ENCODE results near the gene CDHR2.
"Not testable (repeated sequence)": the region's sequence is repeated elsewhere in the genome, so short reads cannot be mapped to it uniquely, and the experiment has no call there.

Gene CDHR2

DNA sequence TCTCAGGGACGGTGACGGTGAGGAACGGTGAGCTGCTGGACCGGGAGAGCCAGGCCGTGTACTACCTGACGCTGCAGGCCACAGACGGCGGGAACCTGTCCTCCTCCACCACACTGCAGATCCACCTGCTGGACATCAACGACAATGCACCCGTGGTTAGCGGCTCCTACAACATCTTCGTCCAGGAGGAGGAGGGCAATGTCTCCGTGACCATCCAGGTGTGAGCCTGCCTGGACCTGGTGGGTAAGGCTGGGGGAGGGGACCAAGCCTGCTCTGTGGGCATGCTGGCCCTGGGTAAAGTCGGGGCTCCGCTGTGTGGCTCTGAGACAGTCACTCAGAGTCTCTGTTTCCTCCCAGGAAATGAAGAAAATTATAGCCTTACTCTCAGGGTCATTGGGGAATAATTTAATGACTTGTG, 29.3 kb downstream of the CDHR2 start:
- Histone ChIP-seq H3K4me1 (ENCODE audit: control insufficient read depth, insufficient read depth, low read length, poor library complexity, severe bottlenecking) (peaks cover 6% of the 10 kb centered on the region), H3K27me3 (replicated peaks; ENCODE audit: control insufficient read depth, insufficient read depth, low read length, poor library complexity, severe bottlenecking) (no peaks in the 10 kb centered on the region), H3K9me3 (ENCODE audit: control insufficient read depth, low read length) (no peaks in the 10 kb centered on the region), H3K27ac (ENCODE audit: insufficient read depth, low read length, poor library complexity, severe bottlenecking) (no peak overlapping the region), H3K36me3 (ENCODE audit: control insufficient read depth, insufficient read depth, low read length) (no peaks in the 10 kb centered on the region), H3K4me3 (ENCODE audit: insufficient read depth, low read depth, low read length, poor library complexity, severe bottlenecking) (no peak overlapping the region)
- DNase-seq, result peak; percentile 10 to 33 (median 18)

DNA sequence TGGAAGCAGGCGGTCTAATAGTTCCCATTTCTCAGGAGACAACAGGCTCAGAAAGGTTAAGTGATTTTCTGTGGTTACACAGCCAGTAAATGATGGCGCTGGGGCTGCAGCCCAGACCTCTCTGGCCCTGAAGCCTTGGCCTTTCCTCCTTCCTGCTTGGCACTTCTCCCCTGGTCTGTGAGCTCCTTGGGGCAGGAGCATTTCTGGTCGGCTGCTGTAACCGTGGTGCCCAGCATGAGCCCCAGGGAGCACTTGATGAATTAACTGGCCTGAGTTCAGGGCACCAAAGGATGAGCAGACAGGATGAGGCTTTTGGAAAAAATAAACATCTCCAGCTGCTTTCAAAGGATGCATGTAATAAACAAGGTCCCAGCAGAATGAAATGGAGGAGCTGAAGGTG, 30.2 kb downstream of the CDHR2 start:
- H3K27ac ChIP-seq (ENCODE audit: insufficient read depth, low read length, poor library complexity, severe bottlenecking), result no peak overlapping the region
- H3K36me3 ChIP-seq (ENCODE audit: control insufficient read depth, insufficient read depth, low read length), result no peaks in the 10 kb centered on the region
- H3K27me3 ChIP-seq (replicated peaks; ENCODE audit: control insufficient read depth, insufficient read depth, low read length, poor library complexity, severe bottlenecking), result no peaks in the 10 kb centered on the region
- peaks cover under 1% of the 10 kb centered on the region for H3K4me1 ChIP-seq (ENCODE audit: control insufficient read depth, insufficient read depth, low read length, poor library complexity, severe bottlenecking)
- no peak overlapping the region for H3K4me3 ChIP-seq (ENCODE audit: insufficient read depth, low read depth, low read length, poor library complexity, severe bottlenecking)
- DNase-seq, result no peak
- no peaks in the 10 kb centered on the region for H3K9me3 ChIP-seq (ENCODE audit: control insufficient read depth, low read length)

- Histone ChIP-seq H3K9me3 (ENCODE audit: control insufficient read depth, low read length) (peaks cover 8% of the 10 kb centered on the region), H3K27me3 (replicated peaks; ENCODE audit: control insufficient read depth, insufficient read depth, low read length, poor library complexity, severe bottlenecking) (no peaks in the 10 kb centered on the region), H3K4me1 (ENCODE audit: control insufficient read depth, insufficient read depth, low read length, poor library complexity, severe bottlenecking) (no peaks in the 10 kb centered on the region), H3K27ac (ENCODE audit: insufficient read depth, low read length, poor library complexity, severe bottlenecking) (no peak overlapping the region), H3K36me3 (ENCODE audit: control insufficient read depth, insufficient read depth, low read length) (no peaks in the 10 kb centered on the region), H3K4me3 (ENCODE audit: insufficient read depth, low read depth, low read length, poor library complexity, severe bottlenecking) (no peak overlapping the region)
- DNase-seq, result no peak
Observed at GRCh38 chr5:176581361-176581760, 32.2 kb downstream of the CDHR2 start.

DNA sequence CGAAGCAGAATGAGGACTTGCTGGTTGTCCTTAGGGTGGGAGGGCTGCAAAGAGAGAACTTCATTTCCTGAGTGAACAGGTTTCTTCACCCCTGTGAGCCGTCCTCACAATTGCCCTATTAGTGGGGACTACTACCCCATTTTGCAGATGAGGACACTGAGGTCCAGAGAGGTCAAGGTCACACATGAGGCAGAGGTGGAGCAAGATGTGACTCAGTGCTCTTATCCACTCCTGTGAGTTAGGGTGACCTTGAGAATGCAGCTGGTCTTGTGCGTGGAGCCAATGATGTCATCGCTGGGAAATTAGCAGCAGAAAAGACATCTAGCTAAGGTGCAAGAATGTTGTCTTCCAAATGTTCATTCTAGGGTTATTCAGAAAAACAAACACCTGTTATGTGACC, 33.9 kb downstream of the CDHR2 start:
- Histone ChIP-seq H3K36me3 (ENCODE audit: control insufficient read depth, insufficient read depth, low read length) (no peaks in the 10 kb centered on the region), H3K27ac (ENCODE audit: insufficient read depth, low read length, poor library complexity, severe bottlenecking) (no peak overlapping the region), H3K9me3 (ENCODE audit: control insufficient read depth, low read length) (peaks cover 8% of the 10 kb centered on the region), H3K4me3 (ENCODE audit: insufficient read depth, low read depth, low read length, poor library complexity, severe bottlenecking) (no peak overlapping the region), H3K27me3 (replicated peaks; ENCODE audit: control insufficient read depth, insufficient read depth, low read length, poor library complexity, severe bottlenecking) (no peaks in the 10 kb centered on the region), H3K4me1 (ENCODE audit: control insufficient read depth, insufficient read depth, low read length, poor library complexity, severe bottlenecking) (no peaks in the 10 kb centered on the region)
- no peak for DNase-seq

- H3K4me1 ChIP-seq (ENCODE audit: control insufficient read depth, insufficient read depth, low read length, poor library complexity, severe bottlenecking), result no peaks in the 10 kb centered on the region
- H3K9me3 ChIP-seq (ENCODE audit: control insufficient read depth, low read length), result peaks cover 8% of the 10 kb centered on the region
- no peak overlapping the region for H3K27ac ChIP-seq (ENCODE audit: insufficient read depth, low read length, poor library complexity, severe bottlenecking)
- H3K4me3 ChIP-seq (ENCODE audit: insufficient read depth, low read depth, low read length, poor library complexity, severe bottlenecking), result no peak overlapping the region
- no peak for DNase-seq
- no peaks in the 10 kb centered on the region for H3K36me3 ChIP-seq (ENCODE audit: control insufficient read depth, insufficient read depth, low read length)
- no peaks in the 10 kb centered on the region for H3K27me3 ChIP-seq (replicated peaks; ENCODE audit: control insufficient read depth, insufficient read depth, low read length, poor library complexity, severe bottlenecking)
Observed at GRCh38 chr5:176587398-176587797, 38.3 kb downstream of the CDHR2 start.

- Histone ChIP-seq H3K4me3 (ENCODE audit: insufficient read depth, low read depth, low read length, poor library complexity, severe bottlenecking) (no peak overlapping the region), H3K27me3 (replicated peaks; ENCODE audit: control insufficient read depth, insufficient read depth, low read length, poor library complexity, severe bottlenecking) (no peaks in the 10 kb centered on the region), H3K36me3 (ENCODE audit: control insufficient read depth, insufficient read depth, low read length) (no peaks in the 10 kb centered on the region), H3K9me3 (ENCODE audit: control insufficient read depth, low read length) (peaks cover 8% of the 10 kb centered on the region), H3K4me1 (ENCODE audit: control insufficient read depth, insufficient read depth, low read length, poor library complexity, severe bottlenecking) (no peaks in the 10 kb centered on the region), H3K27ac (ENCODE audit: insufficient read depth, low read length, poor library complexity, severe bottlenecking) (no peak overlapping the region)
- no peak for DNase-seq
Observed at GRCh38 chr5:176588297-176588696, 39.2 kb downstream of the CDHR2 start.

DNA sequence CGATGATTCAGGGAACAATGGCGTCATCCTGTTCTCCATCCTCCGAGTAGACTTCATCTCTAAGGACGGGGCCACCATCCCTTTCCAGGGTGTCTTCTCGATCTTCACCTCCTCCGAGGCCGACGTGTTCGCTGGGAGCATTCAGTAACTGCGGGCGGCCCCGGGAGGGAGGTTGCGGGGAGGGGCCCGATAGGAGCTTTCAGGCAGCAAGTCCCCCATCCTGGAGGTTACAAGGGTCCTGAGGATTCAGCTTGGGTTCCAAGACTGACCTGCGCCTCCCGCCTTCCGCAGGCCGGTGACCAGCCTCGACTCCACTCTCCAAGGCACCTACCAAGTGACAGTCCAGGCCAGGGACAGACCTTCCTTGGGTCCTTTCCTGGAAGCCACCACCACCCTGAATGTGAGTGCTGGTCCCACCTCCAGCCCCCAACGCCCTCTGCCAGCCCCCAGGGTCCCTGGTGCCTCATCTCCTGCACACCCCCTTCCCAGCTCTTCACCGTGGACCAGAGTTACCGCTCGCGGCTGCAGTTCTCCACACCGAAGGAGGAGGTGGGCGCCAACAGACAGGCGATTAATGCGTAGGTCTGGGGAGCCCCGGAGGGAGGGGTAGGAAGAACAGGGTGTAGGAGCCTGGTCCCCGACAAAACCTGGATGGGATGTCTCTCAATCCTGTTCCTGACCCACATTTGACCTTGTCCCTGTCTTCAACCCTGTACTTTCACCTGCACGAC, 40.1 kb downstream of the CDHR2 start:
- peaks cover 8% of the 10 kb centered on the region for H3K9me3 ChIP-seq (ENCODE audit: control insufficient read depth, low read length)
- H3K36me3 ChIP-seq (ENCODE audit: control insufficient read depth, insufficient read depth, low read length), result no peaks in the 10 kb centered on the region
- H3K4me1 ChIP-seq (ENCODE audit: control insufficient read depth, insufficient read depth, low read length, poor library complexity, severe bottlenecking), result no peaks in the 10 kb centered on the region
- no peak overlapping the region for H3K27ac ChIP-seq (ENCODE audit: insufficient read depth, low read length, poor library complexity, severe bottlenecking)
- no peak for DNase-seq
- no peak overlapping the region for H3K4me3 ChIP-seq (ENCODE audit: insufficient read depth, low read depth, low read length, poor library complexity, severe bottlenecking)
- H3K27me3 ChIP-seq (replicated peaks; ENCODE audit: control insufficient read depth, insufficient read depth, low read length, poor library complexity, severe bottlenecking), result no peaks in the 10 kb centered on the region

DNA sequence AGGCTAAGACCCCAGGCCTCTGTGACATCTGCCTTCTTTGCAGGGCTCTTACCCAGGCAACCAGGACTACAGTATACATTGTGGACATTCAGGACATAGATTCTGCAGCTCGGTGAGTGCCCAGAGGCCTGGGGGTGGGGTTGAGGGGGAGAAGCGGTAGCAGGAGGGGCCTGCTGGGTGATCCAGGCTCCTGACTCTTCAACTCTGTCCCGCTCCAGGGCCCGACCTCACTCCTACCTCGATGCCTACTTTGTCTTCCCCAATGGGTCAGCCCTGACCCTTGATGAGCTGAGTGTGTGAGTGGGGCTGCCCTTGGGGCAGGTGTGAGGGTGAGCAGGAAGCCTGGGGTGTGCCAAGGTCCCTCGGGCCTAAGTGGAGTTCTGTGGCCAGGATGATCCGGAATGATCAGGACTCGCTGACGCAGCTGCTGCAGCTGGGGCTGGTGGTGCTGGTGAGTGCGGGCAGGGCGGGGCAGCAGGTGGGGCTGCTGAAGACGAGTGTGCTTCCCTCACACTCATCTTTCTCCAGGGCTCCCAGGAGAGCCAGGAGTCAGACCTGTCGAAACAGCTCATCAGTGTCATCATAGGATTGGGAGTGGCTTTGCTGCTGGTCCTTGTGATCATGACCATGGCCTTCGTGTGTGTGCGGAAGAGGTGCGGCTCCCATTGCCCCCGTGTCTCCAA, 41.0 kb downstream of the CDHR2 start:
- DNase-seq, result no peak
- no peak overlapping the region for H3K4me3 ChIP-seq (ENCODE audit: insufficient read depth, low read depth, low read length, poor library complexity, severe bottlenecking)
- no peaks in the 10 kb centered on the region for H3K36me3 ChIP-seq (ENCODE audit: control insufficient read depth, insufficient read depth, low read length)
- no peaks in the 10 kb centered on the region for H3K4me1 ChIP-seq (ENCODE audit: control insufficient read depth, insufficient read depth, low read length, poor library complexity, severe bottlenecking)
- H3K27ac ChIP-seq (ENCODE audit: insufficient read depth, low read length, poor library complexity, severe bottlenecking), result no peak overlapping the region
- H3K27me3 ChIP-seq (replicated peaks; ENCODE audit: control insufficient read depth, insufficient read depth, low read length, poor library complexity, severe bottlenecking), result no peaks in the 10 kb centered on the region
- peaks cover 4% of the 10 kb centered on the region for H3K9me3 ChIP-seq (ENCODE audit: control insufficient read depth, low read length)

GRCh38 chr5:176591667-176592066, 42.5 kb downstream of the CDHR2 start:
- H3K4me3 ChIP-seq (ENCODE audit: insufficient read depth, low read depth, low read length, poor library complexity, severe bottlenecking); DNase-seq; H3K4me1 ChIP-seq (ENCODE audit: control insufficient read depth, insufficient read depth, low read length, poor library complexity, severe bottlenecking); H3K36me3 ChIP-seq (ENCODE audit: control insufficient read depth, insufficient read depth, low read length); H3K27me3 ChIP-seq (replicated peaks; ENCODE audit: control insufficient read depth, insufficient read depth, low read length, poor library complexity, severe bottlenecking); H3K9me3 ChIP-seq (ENCODE audit: control insufficient read depth, low read length); H3K27ac ChIP-seq (ENCODE audit: insufficient read depth, low read length, poor library complexity, severe bottlenecking): not testable (repeated sequence)

DNA sequence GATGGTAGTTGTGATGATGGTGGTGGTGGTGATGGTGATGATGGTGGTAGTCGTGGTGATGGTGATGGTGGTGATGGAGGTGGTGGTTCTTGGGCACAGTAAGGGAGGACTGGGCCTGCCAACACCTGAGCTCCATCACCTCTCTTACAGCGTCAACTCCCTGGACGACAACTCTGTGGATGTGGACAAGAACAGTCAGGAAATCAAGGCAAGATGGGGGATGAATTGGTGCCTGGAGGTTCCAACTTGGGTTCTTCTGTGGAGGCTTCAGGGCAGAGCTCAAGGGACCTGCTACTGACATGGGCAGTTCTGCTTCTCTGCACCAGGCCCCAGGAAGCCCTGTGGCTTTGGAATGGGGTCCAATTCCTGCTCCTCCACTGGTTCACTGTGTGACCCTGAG, 43.4 kb downstream of the CDHR2 start:
- Histone ChIP-seq H3K4me3 (ENCODE audit: insufficient read depth, low read depth, low read length, poor library complexity, severe bottlenecking) (no peak overlapping the region), H3K27ac (ENCODE audit: insufficient read depth, low read length, poor library complexity, severe bottlenecking) (no peak overlapping the region), H3K4me1 (ENCODE audit: control insufficient read depth, insufficient read depth, low read length, poor library complexity, severe bottlenecking) (peaks cover 2% of the 10 kb centered on the region), H3K36me3 (ENCODE audit: control insufficient read depth, insufficient read depth, low read length) (no peaks in the 10 kb centered on the region), H3K9me3 (ENCODE audit: control insufficient read depth, low read length) (no peaks in the 10 kb centered on the region), H3K27me3 (replicated peaks; ENCODE audit: control insufficient read depth, insufficient read depth, low read length, poor library complexity, severe bottlenecking) (no peaks in the 10 kb centered on the region)
- DNase-seq, result no peak

Measured in effector memory CD4-positive, alpha-beta T cell (primary cell).